Epithelial cell of prostate (primary cell): Measurements from ENCODE around the gene USHBP1.

Experiments
- DNase-seq: peaks from one replicate; pipeline ENCODE4 v3.0.0-alpha.2; 2011; ENCODE audit warnings: low read depth, low spot score
- H3K27ac ChIP-seq: fragments of 450-650 bp; 2 replicates; pipeline ENCODE4 v1.5.1; 2017; ENCODE audit warnings: mild to moderate bottlenecking

USHBP1 gene

GRCh38 chr19:17242431-17243208 is 21.9 kb downstream of the USHBP1 start:
- peak overlapping the region; percentile 84 for H3K27ac ChIP-seq
- no peak for DNase-seq

GRCh38 chr19:17240826-17241399 is 23.6 kb downstream of the USHBP1 start:
- DNase-seq = no peak
- H3K27ac ChIP-seq = no peak overlapping the region

GRCh38 chr19:17240062-17240752 is 24.3 kb downstream of the USHBP1 start:
- no peak for DNase-seq
- H3K27ac ChIP-seq = no peak overlapping the region

GRCh38 chr19:17237747-17238706 is 26.5 kb downstream of the USHBP1 start:
- no peak overlapping the region for H3K27ac ChIP-seq
- DNase-seq = no peak

- H3K27ac ChIP-seq = peak overlapping the region; percentile 59
- no peak for DNase-seq
Observed at GRCh38 chr19:17236811-17237543, 27.6 kb downstream of the USHBP1 start.

GRCh38 chr19:17235971-17236777 is 28.4 kb downstream of the USHBP1 start:
- DNase-seq = no peak
- H3K27ac ChIP-seq = peak overlapping the region; percentile 59

- peak overlapping the region; percentile 59 for H3K27ac ChIP-seq
- DNase-seq = no peak
Observed at GRCh38 chr19:17235300-17235970, 29.1 kb downstream of the USHBP1 start.

- peak overlapping the region; percentile 59 for H3K27ac ChIP-seq
- no peak for DNase-seq
Observed at GRCh38 chr19:17234911-17235299, 29.6 kb downstream of the USHBP1 start.

GRCh38 chr19:17232258-17232657 is 32.3 kb downstream of the USHBP1 start:
- DNase-seq = no peak
- no peak overlapping the region for H3K27ac ChIP-seq

GRCh38 chr19:17229890-17230289 is 34.7 kb downstream of the USHBP1 start:
- no peak overlapping the region for H3K27ac ChIP-seq
- no peak for DNase-seq

GRCh38 chr19:17227798-17228367 is 36.7 kb downstream of the USHBP1 start:
- no peak for DNase-seq
- no peak overlapping the region for H3K27ac ChIP-seq

- DNase-seq = peak; percentile 85
- H3K27ac ChIP-seq = peak within 1 kb of the TSS; percentile 74
Observed at GRCh38 chr19:17226002-17226933, 38.3 kb downstream of the USHBP1 start, which contains the start of gene OCEL1. Gene OCEL1, plus strand, starts transcription at chr19:17226226. Its CDS starts 22 bp downstream, at chr19:17226248.

GRCh38 chr19:17225053-17225452 is 39.5 kb downstream of the USHBP1 start:
- DNase-seq = no peak
- no peak overlapping the region for H3K27ac ChIP-seq

- H3K27ac ChIP-seq = no peak overlapping the region
- DNase-seq = no peak
Observed at GRCh38 chr19:17220207-17220758, 44.3 kb downstream of the USHBP1 start.

GRCh38 chr19:17219286-17219685 is 45.3 kb downstream of the USHBP1 start:
- DNase-seq = no peak
- H3K27ac ChIP-seq = no peak overlapping the region

GRCh38 chr19:17216058-17216670 is 48.4 kb downstream of the USHBP1 start:
- no peak overlapping the region for H3K27ac ChIP-seq
- no peak for DNase-seq
